SU-DHL-6 (cell line): ENCODE data around the gene TAF10.

Experiments
- H2AFZ ChIP-seq: fragments of 200-600 bp; sonication (generic); 2 replicates; pipeline ENCODE4 v1.6.1; 2014; ENCODE audit warnings: low read depth, mild to moderate bottlenecking, moderate library complexity, mixed read lengths, antibody characterized with exemption, low read length; ENCODE audit not compliant: severe bottlenecking
- H3F3A ChIP-seq: fragments of 200-600 bp; shearing (Covaris generic); 2 replicates; pipeline ENCODE4 v1.6.0; 2016; ENCODE audit warnings: antibody characterized with exemption, mild to moderate bottlenecking; ENCODE audit not compliant: insufficient read depth
- H3K27ac ChIP-seq: fragments of 200-600 bp; sonication (generic); 2 replicates; pipeline ENCODE4 v1.5.1; 2016; ENCODE audit warnings: low read depth, mild to moderate bottlenecking, low read length, moderate library complexity, mixed read lengths
- H3K27me3 ChIP-seq: fragments of 200-600 bp; sonication (generic), shearing (Covaris generic); 2 replicates; pipeline ENCODE4 v1.6.0; 2014; ENCODE audit warnings: mild to moderate bottlenecking, low read length
- H3K36me3 ChIP-seq: fragments of 200-600 bp; sonication (generic); 2 replicates; pipeline ENCODE4 v1.6.1; 2014; ENCODE audit warnings: mild to moderate bottlenecking, low read length, mixed read lengths
- H3K4me2 ChIP-seq: fragments of 300-600, 200-600 bp; shearing (Covaris generic), sonication (generic); 2 replicates; pipeline ENCODE4 v1.6.0; 2014; ENCODE audit warnings: low read length, low read depth, mild to moderate bottlenecking; ENCODE audit not compliant: poor library complexity, severe bottlenecking
- H3K4me3 ChIP-seq: fragments of 200-600 bp; sonication (generic); 2 replicates; pipeline ENCODE4 v1.5.1; 2014; ENCODE audit warnings: antibody characterized with exemption, low read length, mild to moderate bottlenecking, mixed read lengths; ENCODE audit not compliant: insufficient read depth, poor library complexity, severe bottlenecking
- H3K79me2 ChIP-seq: fragments of 200-600 bp; sonication (generic); 2 replicates; pipeline ENCODE4 v1.6.1; 2014; ENCODE audit warnings: mild to moderate bottlenecking, low read length, moderate library complexity; ENCODE audit not compliant: insufficient read depth
- H3K9ac ChIP-seq: fragments of 200-600 bp; sonication (generic); 2 replicates; pipeline ENCODE4 v1.7.0; 2014; ENCODE audit warnings: mild to moderate bottlenecking, low read length
- H3K9me2 ChIP-seq: fragments of 200-600 bp; sonication (generic); replicated peaks from 2 replicates; pipeline ENCODE4 v1.6.1; 2014; ENCODE audit warnings: low read length; ENCODE audit not compliant: insufficient read depth
- H3K9me3 ChIP-seq: fragments of 200-600 bp; sonication (generic); 2 replicates; pipeline ENCODE4 v1.6.1; 2014; ENCODE audit warnings: low read length, mixed read lengths; ENCODE audit not compliant: insufficient read depth
- H4K20me1 ChIP-seq: fragments of 200-600 bp; sonication (generic); 2 replicates; pipeline ENCODE4 v1.6.1; 2014; ENCODE audit warnings: low read depth, mild to moderate bottlenecking, antibody characterized with exemption, low read length, moderate library complexity, mixed read lengths
- CTCF ChIP-seq: fragments of 200-600 bp; sonication (generic); IDR thresholded peaks from one replicate; pipeline ENCODE4 v1.5.1; 2017; ENCODE audit warnings: antibody characterized with exemption, mild to moderate bottlenecking, low read length, moderate library complexity; ENCODE audit not compliant: insufficient read depth, poor library complexity, severe bottlenecking
- EZH2phosphoT487 ChIP-seq: fragments of 200-600 bp; sonication (generic), shearing (Covaris generic); conservative IDR thresholded peaks from 2 replicates; pipeline ENCODE4 v1.6.1; 2018; ENCODE audit warnings: mild to moderate bottlenecking, antibody characterized with exemption, low read length, moderate library complexity, mixed read lengths

The TAF10 gene

GRCh38 chr11:6613496-6613895 lies 1.5 kb upstream of the TAF10 start:
- Histone ChIP-seq H3K36me3 (no peaks in the 10 kb centered on the region), H3K9me2 (no peaks in the 10 kb centered on the region), H3K4me2 (no peak overlapping the region), H3K27me3 (no peaks in the 10 kb centered on the region), H3K27ac (no peak overlapping the region), H2AFZ (no peak overlapping the region), H3K79me2 (peaks cover 13% of the 10 kb centered on the region), H4K20me1 (no peaks in the 10 kb centered on the region), H3K9me3 (no peaks in the 10 kb centered on the region), H3F3A (peaks cover 11% of the 10 kb centered on the region), H3K9ac (no peak overlapping the region), H3K4me3 (no peak overlapping the region)
- TF ChIP-seq EZH2phosphoT487 (no peak), CTCF (no peak)

GRCh38 chr11:6611963-6612212 lies 128 bp downstream of the TAF10 start:
- no peaks in the 10 kb centered on the region for H3K36me3 ChIP-seq
- H3F3A ChIP-seq: peaks cover 16% of the 10 kb centered on the region

GRCh38 chr11:6611092-6611962 lies 689 bp downstream of the TAF10 start:
- peak overlapping the region; percentile 75 for H3K4me3 ChIP-seq
- H3K27ac ChIP-seq: peak overlapping the region; percentile 52
- peaks cover 14% of the 10 kb centered on the region for H3K79me2 ChIP-seq
- no peaks in the 10 kb centered on the region for H3K36me3 ChIP-seq
- TF ChIP-seq EZH2phosphoT487 (no peak), CTCF (no peak)
- H3K9me3 ChIP-seq: no peaks in the 10 kb centered on the region
- peak overlapping the region; percentile 11 for H2AFZ ChIP-seq
- H4K20me1 ChIP-seq: no peaks in the 10 kb centered on the region
- H3K9me2 ChIP-seq: no peaks in the 10 kb centered on the region
- H3F3A ChIP-seq: peaks cover 17% of the 10 kb centered on the region
- H3K9ac ChIP-seq: peak overlapping the region; percentile 78
- H3K4me2 ChIP-seq: peak overlapping the region; percentile 84
- H3K27me3 ChIP-seq: no peaks in the 10 kb centered on the region

More at GRCh38 chr11:6611963-6612212, 128 bp downstream of the TAF10 start:
- H4K20me1 ChIP-seq: no peaks in the 10 kb centered on the region
- TF ChIP-seq EZH2phosphoT487 (no peak), CTCF (no peak)
- H3K4me3 ChIP-seq: peak overlapping the region; percentile 75
- peak overlapping the region; percentile 78 for H3K9ac ChIP-seq
- H3K27ac ChIP-seq: peak overlapping the region; percentile 78
- no peaks in the 10 kb centered on the region for H3K27me3 ChIP-seq
- peaks cover 9% of the 10 kb centered on the region for H3K79me2 ChIP-seq
- H3K9me2 ChIP-seq: no peaks in the 10 kb centered on the region
- peak overlapping the region; percentile 11 for H2AFZ ChIP-seq
- H3K9me3 ChIP-seq: no peaks in the 10 kb centered on the region
- peak overlapping the region; percentile 84 for H3K4me2 ChIP-seq
